GM12878 (cell line): Measurements from ENCODE around the gene MRGPRF. TPM values are rescaled to one million over a fixed set of nuclear protein-coding genes. Genes with fewer than 3 reads are reported as not detected.

Source experiments
- ATAC-seq: fragments of 200-7000 bp; cut with Tn5 transposase; 3 replicates; pipeline ENCODE4 v1.9.1; 2020; ENCODE audit warnings: mild to moderate bottlenecking, moderate library complexity
- BruUV-seq: library from RNA; stranded (reverse); fragments of 400-500 nt; replicated peaks from 2 replicates; lab custom pipeline; 2021; lab: Mats Ljungman, UMichigan
- CTCF ChIA-PET: fragments of 300-600 bp; sonication (Branson Sonifier 250); formaldehyde crosslinking; extraction: SDS; loops from one replicate; lab custom pipeline; 2021; ENCODE audit warnings: inconsistent platforms; lab: Yijun Ruan, JAX
- POLR2A ChIA-PET: fragments of 350-600 bp; formaldehyde crosslinking; extraction: SDS; loops from one replicate; lab custom pipeline; 2021; ENCODE audit warnings: inconsistent platforms; lab: Charles Lee
- RAD21 ChIA-PET: fragments of 300-600 bp; sonication (Branson Sonifier 250); formaldehyde crosslinking; loops from one replicate; lab custom pipeline; 2023; ENCODE audit warnings: antibody characterized with exemption; ENCODE audit not compliant: unreplicated experiment; lab: Charles Lee
- SMC1A ChIA-PET: fragments of 300-600 bp; sonication (Branson Sonifier 250); formaldehyde crosslinking; loops from one replicate; lab custom pipeline; 2023; ENCODE audit not compliant: unreplicated experiment, uncharacterized antibody; lab: Charles Lee
- DNase-seq: peaks from one replicate; pipeline ENCODE4 v3.0.0-alpha.2; 2011; ENCODE audit warnings: low read depth, low spot score
- FAIRE-seq: peaks from 3 replicates; lab custom pipeline; 2011; peaks lifted over from hg19 to GRCh38; lab: Jason Lieb, UNC
- H2AFZ ChIP-seq: 2 replicates; pipeline ENCODE4 v1.6.0; 2011; ENCODE audit warnings: low read depth, low read length, control low read depth; ENCODE audit not compliant: control insufficient read depth
- H3K27ac ChIP-seq: 2 replicates; pipeline ENCODE4 v1.5.1; 2011; ENCODE audit warnings: control low read depth; ENCODE audit not compliant: control insufficient read depth, insufficient read depth
- H3K27me3 ChIP-seq, 2 experiments: replicated peaks in 1 of 2; 2 replicates each; pipeline versions ENCODE4 v1.6.0 to v1.6.1; 2011; ENCODE audit warnings: low read length in 1 of 2; ENCODE audit not compliant: control insufficient read depth in 2 of 2, insufficient read depth in 2 of 2
- H3K36me3 ChIP-seq, 2 experiments: 2 replicates each; pipeline ENCODE4 v1.5.1; 2011; ENCODE audit warnings: low read length in 1 of 2; ENCODE audit not compliant: control insufficient read depth in 2 of 2, insufficient read depth in 2 of 2
- H3K4me1 ChIP-seq: 2 replicates; pipeline ENCODE4 v1.6.1; 2011; ENCODE audit warnings: mild to moderate bottlenecking, low read length, moderate library complexity, mixed read lengths; ENCODE audit not compliant: control insufficient read depth, insufficient read depth
- H3K4me2 ChIP-seq: 2 replicates; pipeline ENCODE4 v1.6.0; 2011; ENCODE audit warnings: control low read depth; ENCODE audit not compliant: control insufficient read depth, insufficient read depth
- H3K4me3 ChIP-seq: fragments of 200-600 bp; sonication (generic); 2 replicates; pipeline ENCODE4 v1.5.1; 2016
- H3K79me2 ChIP-seq: 2 replicates; pipeline ENCODE4 v1.6.0; 2011; ENCODE audit warnings: low read length; ENCODE audit not compliant: control insufficient read depth, insufficient read depth
- H3K9ac ChIP-seq: 2 replicates; pipeline ENCODE4 v1.8.0; 2011; ENCODE audit warnings: low read length, control low read depth, mixed read lengths; ENCODE audit not compliant: control insufficient read depth, insufficient read depth
- H3K9me3 ChIP-seq: replicated peaks from 3 replicates; pipeline ENCODE4 v1.5.1; 2011; ENCODE audit warnings: mild to moderate bottlenecking, low read length; ENCODE audit not compliant: control insufficient read depth, insufficient read depth
- H4K20me1 ChIP-seq: 2 replicates; pipeline ENCODE4 v1.6.0; 2011; ENCODE audit not compliant: control insufficient read depth, insufficient read depth
- CBX5 ChIP-seq: sonication (generic); IDR thresholded peaks from 2 replicates; pipeline ENCODE4 v1.6.1; 2016; ENCODE audit warnings: low read depth, moderate library complexity, mild to moderate bottlenecking, inconsistent platforms
- NKRF ChIP-seq: fragments of 450-650 bp; conservative IDR thresholded peaks from 2 replicates; pipeline ENCODE4 v1.6.1; 2017; ENCODE audit warnings: mild to moderate bottlenecking, moderate library complexity
- POLR2A ChIP-seq: IDR thresholded peaks from 2 replicates; pipeline ENCODE4 v1.6.1; 2011; ENCODE audit warnings: low read depth, mild to moderate bottlenecking, low read length
- POLR2AphosphoS5 ChIP-seq: IDR thresholded peaks from 2 replicates; pipeline ENCODE4 v1.6.1; 2011; ENCODE audit warnings: mild to moderate bottlenecking, low read length, inconsistent platforms
- RAD51 ChIP-seq: fragments of 450-650 bp; IDR thresholded peaks from 2 replicates; pipeline ENCODE4 v1.6.1; 2016; ENCODE audit warnings: moderate library complexity, mild to moderate bottlenecking, inconsistent platforms
- RB1 ChIP-seq: fragments of 450-650 bp; formaldehyde crosslinking; IDR thresholded peaks from 2 replicates; pipeline ENCODE4 v1.6.1; 2017; ENCODE audit warnings: mild to moderate bottlenecking, borderline replicate concordance
- SPI1 ChIP-seq: IDR thresholded peaks from 2 replicates; pipeline ENCODE4 v1.6.1; 2011; ENCODE audit warnings: low read depth, mild to moderate bottlenecking, low read length, moderate library complexity, borderline replicate concordance; ENCODE audit not compliant: insufficient read depth
- SREBF1 ChIP-seq: IDR thresholded peaks from 2 replicates; pipeline ENCODE4 v1.6.1; 2012; ENCODE audit warnings: mild to moderate bottlenecking, low read length
- TCF7 ChIP-seq: IDR thresholded peaks from 2 replicates; pipeline ENCODE4 v1.6.1; 2014; ENCODE audit warnings: antibody characterized with exemption, borderline replicate concordance
- YBX1 ChIP-seq: fragments of 450-650 bp; IDR thresholded peaks from 2 replicates; pipeline ENCODE4 v1.6.1; 2016; ENCODE audit warnings: antibody characterized with exemption
- WGBS: methylation state at CpG from one replicate; pipeline ENCODE4 v1.1.6; 2016; ENCODE audit warnings: low lambda C conversion rate; ENCODE audit not compliant: insufficient replicate concordance, insufficient coverage; ENCODE audit errors: missing lambda C conversion rate; 5-methylcytosine and 5-hydroxymethylcytosine counted together
- in situ Hi-C: fragments of 300-500 bp; cut with MboI; formaldehyde crosslinking; loops from 9 replicates; pipeline ENCODE4 v1.14.3; 2018; ENCODE audit warnings: mixed read lengths
- intact Hi-C: fragments of 100-400 bp; cut with micrococcal nuclease; formaldehyde crosslinking; loops from one replicate; pipeline ENCODE4 v1.14.2; 2022; ENCODE audit not compliant: unreplicated experiment
- polyA plus RNA-seq, 11 experiments: library from polyadenylated mRNA; depleted of rRNA in 4 of 11; unstranded in 6 of 11; stranded (reverse) in 5 of 11; fragments of >200 nt; fragmentation: Nextera tagmentation in 4 of 11; fragmentation: Illumina TruSeq in 1 of 11; extraction: Ambion mirVana in 4 of 11; extraction: Trizol in 1 of 11; gene quantifications; 1 replicate in 1 of 11; 2 replicates in 10 of 11; pipeline versions ENCODE4 v1.2.1 to v1.2.3, GENCODE V29; 2011 to 2016; ENCODE audit warnings: inconsistent platforms in 2 of 11, missing spikeins in 2 of 11, low read depth in 1 of 11
- total RNA-seq, 4 experiments: library from RNA; depleted of rRNA in 3 of 4; stranded (reverse); fragments of >200 nt in 3 of 4; fragmentation: Illumina TruSeq in 1 of 4; extraction: Trizol in 1 of 4; gene quantifications; 2 replicates each; pipeline versions ENCODE4 v1.2.1 to v1.2.3, GENCODE V29; 2013 to 2021

The MRGPRF gene
- total and polyA plus RNA-seq, 10 of the 15 experiments (the other 5 are each of a cell fraction or from before 2014, with no cell fraction given), result not detected

GRCh38 chr11:68997124-68997994, 15.7 kb downstream of the MRGPRF start (continued):
- TF ChIP-seq NKRF, result no peak
- TF ChIP-seq, all 136 proteins: peak for 0

GRCh38 chr11:68996376-68997123, 16.5 kb downstream of the MRGPRF start:
- no peak for FAIRE-seq
- SMC1A ChIA-PET, result interaction anchor here (1.2 kb wide), 1 partner anchor 60 kb away, joined by 4 read pairs; no protein-coding TSS in a partner anchor
- no peak for ATAC-seq
- intact Hi-C loops (no loop called here), in situ Hi-C loops (no loop called here)
- H3K27ac ChIP-seq, result no peak overlapping the region
- BruUV-seq, result no TSS peak
- no peak overlapping the region for H3K9ac ChIP-seq
- POLR2A ChIA-PET, result no interaction called here
- 0 out of 4 replicates have a peak, but pooled peaks cover 0 to 3% of the 10 kb centered on the region in 2 experiments for H3K27me3 ChIP-seq
- TF ChIP-seq RAD51 (no peak), TCF7 (no peak), SREBF1 (no peak), CBX5 (no peak), YBX1 (no peak), POLR2AphosphoS5 (no peak), POLR2A (no peak), RB1 (no peak), SPI1 (no peak)
- H3K36me3 ChIP-seq, result no peaks in the 10 kb centered on the region
- H2AFZ ChIP-seq, result no peak overlapping the region
- H3K4me2 ChIP-seq, result no peak overlapping the region
- H3K4me1 ChIP-seq, result no peaks in the 10 kb centered on the region
- H3K79me2 ChIP-seq, result no peaks in the 10 kb centered on the region
- no peak overlapping the region for H3K4me3 ChIP-seq
- RAD21 ChIA-PET, result no interaction called here
- H4K20me1 ChIP-seq, result no peaks in the 10 kb centered on the region
- no peaks in the 10 kb centered on the region for H3K9me3 ChIP-seq
- no peak for DNase-seq
- CTCF ChIA-PET, result no interaction called here
- WGBS, result 50% methylated on average over 24 of the region's 24 CpGs
